NCI-H1694 (cell line): ENCODE results near the gene OVOL2.
"Not testable (repeated sequence)": the region's sequence is repeated elsewhere in the genome, so short reads cannot be mapped to it uniquely, and the experiment has no call there.

Experiments
- DNase-seq: peaks from one replicate; lab custom pipeline; 2025; lab: John Stamatoyannopoulos, UW

OVOL2 gene

GRCh38 chr20:18057994-18058349, 256 bp upstream of the OVOL2 start:
- DNase-seq, result no peak

- DNase-seq, result no peak
Observed at GRCh38 chr20:18056174-18057100, 1.3 kb downstream of the OVOL2 start.

GRCh38 chr20:18055261-18055660, 2.5 kb downstream of the OVOL2 start:
- DNase-seq, result no peak

- DNase-seq, result no peak
Observed at GRCh38 chr20:18052856-18053255, 4.9 kb downstream of the OVOL2 start.

- no peak for DNase-seq
Observed at GRCh38 chr20:18050628-18051027, 7.1 kb downstream of the OVOL2 start.

GRCh38 chr20:18048176-18048575, 9.5 kb downstream of the OVOL2 start:
- DNase-seq, result no peak

GRCh38 chr20:18046535-18046934, 11.2 kb downstream of the OVOL2 start:
- no peak for DNase-seq

GRCh38 chr20:18042229-18042628, 15.5 kb downstream of the OVOL2 start:
- DNase-seq, result no peak

- DNase-seq, result no peak
Observed at GRCh38 chr20:18041462-18041861, 16.3 kb downstream of the OVOL2 start.

- no peak for DNase-seq
Observed at GRCh38 chr20:18039063-18039462, 18.7 kb downstream of the OVOL2 start.

- DNase-seq, result no peak
Observed at GRCh38 chr20:18034039-18034438, 23.7 kb downstream of the OVOL2 start.

GRCh38 chr20:18032977-18033892, 24.5 kb downstream of the OVOL2 start:
- no peak for DNase-seq

- no peak for DNase-seq
Observed at GRCh38 chr20:18031888-18032509, 25.7 kb downstream of the OVOL2 start.

GRCh38 chr20:18031050-18031449, 26.7 kb downstream of the OVOL2 start:
- DNase-seq, result no peak

- no peak for DNase-seq
Observed at GRCh38 chr20:18030020-18030419, 27.7 kb downstream of the OVOL2 start.

- DNase-seq, result not testable (repeated sequence)
Observed at GRCh38 chr20:18027011-18027410, 30.7 kb downstream of the OVOL2 start.

GRCh38 chr20:18024606-18025127, 33.0 kb downstream of the OVOL2 start:
- no peak for DNase-seq

- DNase-seq, result no peak
Observed at GRCh38 chr20:18020931-18021330, 36.8 kb downstream of the OVOL2 start.

GRCh38 chr20:18019068-18019467, 38.6 kb downstream of the OVOL2 start:
- no peak for DNase-seq

- no peak for DNase-seq
Observed at GRCh38 chr20:18018100-18018499, 39.6 kb downstream of the OVOL2 start.

- no peak for DNase-seq
Observed at GRCh38 chr20:18016772-18017171, 40.9 kb downstream of the OVOL2 start.

GRCh38 chr20:18014411-18014810, 43.3 kb downstream of the OVOL2 start:
- DNase-seq, result no peak
